HCT116 (cell line): ENCODE measurements around the gene NTN4.

ENCODE experiments used
- CBX3 ChIP-seq: IDR thresholded peaks from 2 replicates; pipeline ENCODE4 v1.6.1; 2012; ENCODE audit warnings: low read depth
- CEBPB ChIP-seq: IDR thresholded peaks from 2 replicates; pipeline ENCODE4 v1.6.1; 2012; ENCODE audit warnings: low read depth
- CTCF ChIP-seq, 3 experiments: fragments of 200-600 bp in 1 of 3; sonication (generic) in 1 of 3; IDR thresholded peaks in 2 of 3; conservative IDR thresholded peaks in 1 of 3; 2 replicates each; pipeline ENCODE4 v1.5.1; 2012 to 2017; ENCODE audit warnings: low read depth in 2 of 3, low read length in 2 of 3, antibody characterized with exemption in 1 of 3, borderline replicate concordance in 1 of 3, control low read depth in 1 of 3, mild to moderate bottlenecking in 1 of 3, mixed read lengths in 1 of 3, mixed run types in 1 of 3, moderate library complexity in 1 of 3; ENCODE audit not compliant: insufficient read depth in 1 of 3
- EZH2 ChIP-seq: fragments of 200-600 bp; sonication (generic); IDR thresholded peaks from 2 replicates; pipeline ENCODE4 v1.6.1; 2017; ENCODE audit warnings: antibody characterized with exemption, mixed run types
- POLR2A ChIP-seq: IDR thresholded peaks from 2 replicates; pipeline ENCODE4 v1.7.0; 2011; ENCODE audit warnings: borderline replicate concordance; ENCODE audit not compliant: insufficient read depth, insufficient read length; ENCODE audit errors: extremely low read depth
- POLR2AphosphoS5 ChIP-seq: IDR thresholded peaks from 2 replicates; pipeline ENCODE4 v1.6.1; 2011; ENCODE audit warnings: mild to moderate bottlenecking, low read depth, low read length, moderate library complexity
- SRF ChIP-seq: IDR thresholded peaks from 2 replicates; pipeline ENCODE4 v1.6.1; 2012; ENCODE audit warnings: low read depth
- ZNF274 ChIP-seq: fragments of 200-500 bp; sonication (Bioruptor generic); IDR thresholded peaks from 2 replicates; pipeline ENCODE4 v1.6.1; 2014; ENCODE audit warnings: mild to moderate bottlenecking, low read depth, low read length, inconsistent platforms

GRCh38 chr12:95673576-95673975 lies 117.0 kb downstream of the NTN4 start:
- no peak for TF ChIP-seq EZH2
- no peak for TF ChIP-seq CTCF (IDR thresholded peaks at IDR 0.05 in 2 of 3, conservative IDR thresholded peaks at IDR 0.05 in 1 of 3; ENCODE audit: borderline replicate concordance in 1 of 3, insufficient read depth in 1 of 3, low read depth in 2 of 3, low read length in 2 of 3)
- TF ChIP-seq POLR2AphosphoS5 = no peak
- TF ChIP-seq SRF = no peak
- TF ChIP-seq POLR2A = no peak
- TF ChIP-seq ZNF274 = no peak
- TF ChIP-seq CBX3 = no peak
- no peak for TF ChIP-seq CEBPB
